Mucosa of descending colon (tissue), 3 donors: ENCODE results near the gene LBX1. TPM values are rescaled to one million over a fixed set of nuclear protein-coding genes. Genes with fewer than 3 reads are reported as not detected.

Source experiments
- ATAC-seq: fragments of 200-7000 bp; cut with Tn5 transposase; one replicate; pipeline ENCODE4 v1.9.1; 2020; ENCODE audit warnings: mild to moderate bottlenecking, moderate library complexity
- DNase-seq, 3 donors: peaks; one replicate each; pipeline ENCODE4 v3.0.0-alpha.2; 2020
- H3K36me3 ChIP-seq: fragments of 200-600 bp; one replicate; pipeline ENCODE4 v1.8.0; 2021; ENCODE audit warnings: low read depth, mild to moderate bottlenecking
- H3K4me1 ChIP-seq: fragments of 200-600 bp; one replicate; pipeline ENCODE4 v1.8.0; 2021; ENCODE audit warnings: low read depth, mild to moderate bottlenecking
- H3K4me3 ChIP-seq: fragments of 200-600 bp; one replicate; pipeline ENCODE4 v1.8.0; 2021; ENCODE audit warnings: mild to moderate bottlenecking
- H3K9me3 ChIP-seq: fragments of 200-600 bp; one replicate; pipeline ENCODE4 v1.8.0; 2021; ENCODE audit warnings: mild to moderate bottlenecking
- intact Hi-C, 2 donors: fragments of 100-400 bp; cut with DNase I in 1 of 2; cut with micrococcal nuclease in 1 of 2; formaldehyde crosslinking; loops; one replicate each; pipeline versions ENCODE4 v1.11.0 to v1.11.1; 2022; cut with DNase I, micrococcal nuclease
- total RNA-seq, 3 donors: library from RNA; stranded (reverse); fragmentation: NEBNext Ultra II Directional in 2 of 3; extraction: Animal tissue kit (Norgen Biotek cat#: 25700) in 2 of 3; gene quantifications; one replicate each; pipeline versions ENCODE4 v1.2.1 to v1.2.4, GENCODE V29; 2021 to 2023
- TF ChIP-seq, protein P1 (sequence below): fragments of 200-600 bp; IDR thresholded peaks from one replicate; pipeline ENCODE4 v1.8.0; 2022; ENCODE audit warnings: antibody characterized with exemption, mild to moderate bottlenecking
- donor health status: DM: no; HTN: no; CAD: no; lungs with moderate emphysema.
- donor health status: DM: no; HTN: no; CAD: no.
- donor health status: DM: no; HTN: yes; CAD: no.

Gene LBX1
- total RNA-seq, 3 donors from 2014 or later: not detected

DNA sequence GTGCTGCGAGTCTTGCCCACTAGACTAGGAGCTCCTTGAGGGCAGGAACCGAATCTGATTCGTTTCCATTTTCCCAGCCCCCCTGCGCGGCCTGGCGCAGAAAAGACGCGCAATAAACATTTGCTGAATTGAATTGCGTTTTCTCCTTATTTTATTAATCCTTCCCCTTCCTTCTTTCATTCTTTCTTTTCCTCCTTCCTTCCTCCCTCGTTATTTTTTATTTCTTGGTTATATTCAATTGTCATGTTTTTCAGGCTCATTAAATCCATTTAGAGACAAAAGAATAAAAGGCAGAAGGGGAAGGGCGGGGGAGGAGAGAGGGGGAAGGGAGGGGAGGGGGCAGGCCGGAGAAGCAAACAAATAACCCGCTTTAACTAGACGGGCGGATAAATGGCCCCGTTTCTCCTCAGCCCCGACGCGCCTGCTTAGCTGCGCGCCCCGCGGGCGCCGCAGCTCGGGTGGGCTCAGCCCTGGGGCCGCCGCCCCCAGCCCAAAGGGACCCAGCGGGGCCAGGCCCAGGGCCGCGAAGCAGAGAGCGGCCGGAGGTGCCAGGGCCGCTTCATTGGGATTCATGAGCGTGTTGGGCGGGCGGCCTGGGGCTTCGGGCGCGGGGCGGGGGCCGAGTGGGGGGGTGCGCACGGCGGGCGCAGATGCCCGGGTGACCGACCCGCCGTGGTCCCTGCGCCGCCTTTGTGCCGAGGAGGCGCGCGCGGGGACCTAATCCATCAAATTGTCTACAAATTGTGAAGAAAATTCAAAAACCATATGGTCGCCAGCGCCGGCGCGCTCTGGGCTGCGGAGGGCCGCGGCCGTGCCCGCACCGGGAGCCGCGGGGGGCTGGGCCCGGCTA is 5.0 kb downstream of the LBX1 start:
- no peaks in the 10 kb centered on the region for H3K9me3 ChIP-seq
- DNase-seq: no peak
- peaks cover 28% of the 10 kb centered on the region for H3K4me1 ChIP-seq
- H3K4me3 ChIP-seq: no peak overlapping the region
- TF ChIP-seq, protein P1, sequence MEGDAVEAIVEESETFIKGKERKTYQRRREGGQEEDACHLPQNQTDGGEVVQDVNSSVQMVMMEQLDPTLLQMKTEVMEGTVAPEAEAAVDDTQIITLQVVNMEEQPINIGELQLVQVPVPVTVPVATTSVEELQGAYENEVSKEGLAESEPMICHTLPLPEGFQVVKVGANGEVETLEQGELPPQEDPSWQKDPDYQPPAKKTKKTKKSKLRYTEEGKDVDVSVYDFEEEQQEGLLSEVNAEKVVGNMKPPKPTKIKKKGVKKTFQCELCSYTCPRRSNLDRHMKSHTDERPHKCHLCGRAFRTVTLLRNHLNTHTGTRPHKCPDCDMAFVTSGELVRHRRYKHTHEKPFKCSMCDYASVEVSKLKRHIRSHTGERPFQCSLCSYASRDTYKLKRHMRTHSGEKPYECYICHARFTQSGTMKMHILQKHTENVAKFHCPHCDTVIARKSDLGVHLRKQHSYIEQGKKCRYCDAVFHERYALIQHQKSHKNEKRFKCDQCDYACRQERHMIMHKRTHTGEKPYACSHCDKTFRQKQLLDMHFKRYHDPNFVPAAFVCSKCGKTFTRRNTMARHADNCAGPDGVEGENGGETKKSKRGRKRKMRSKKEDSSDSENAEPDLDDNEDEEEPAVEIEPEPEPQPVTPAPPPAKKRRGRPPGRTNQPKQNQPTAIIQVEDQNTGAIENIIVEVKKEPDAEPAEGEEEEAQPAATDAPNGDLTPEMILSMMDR: no peak
- no peaks in the 10 kb centered on the region for H3K36me3 ChIP-seq
- no peak for ATAC-seq
- intact Hi-C loops: no loop called here

GRCh38 chr10:101223274-101224059 is 5.8 kb downstream of the LBX1 start:
- TF ChIP-seq, protein P1: no peak
- Histone ChIP-seq H3K9me3 (no peaks in the 10 kb centered on the region), H3K4me1 (peaks cover 24% of the 10 kb centered on the region), H3K4me3 (no peak overlapping the region), H3K36me3 (no peaks in the 10 kb centered on the region)
- ATAC-seq (no peak), DNase-seq (no peak)
- intact Hi-C loops: no loop called here

DNA sequence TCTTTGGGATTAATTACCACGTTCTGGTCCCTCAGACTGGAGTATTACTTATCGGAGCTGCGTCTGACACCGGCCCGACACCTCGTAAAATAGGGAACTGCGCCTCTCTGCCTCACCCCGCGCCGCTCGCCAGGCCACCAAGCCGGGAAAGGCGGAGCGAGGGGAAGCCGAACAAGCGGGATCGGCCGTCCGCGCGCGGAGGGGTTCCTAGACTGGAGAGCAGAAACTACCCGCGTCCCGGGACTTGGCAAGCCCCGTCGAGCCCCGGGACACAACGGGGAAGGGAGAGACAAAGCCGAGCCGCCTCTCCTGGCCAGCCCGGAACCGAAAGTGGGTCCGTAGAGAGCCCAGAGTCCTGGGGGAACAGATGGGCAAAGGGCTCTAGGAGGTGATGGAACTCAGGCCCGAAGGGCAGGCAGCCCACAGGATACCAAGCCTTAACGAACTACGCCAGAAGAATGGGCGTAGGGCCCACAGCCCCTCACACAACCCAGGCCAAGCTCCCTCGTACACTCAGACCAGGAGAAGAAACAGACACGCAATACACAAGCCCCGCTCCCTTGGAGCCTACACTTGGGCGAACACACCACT is 6.5 kb downstream of the LBX1 start:
- Histone ChIP-seq H3K9me3 (no peaks in the 10 kb centered on the region), H3K36me3 (no peaks in the 10 kb centered on the region), H3K4me1 (peaks cover 24% of the 10 kb centered on the region), H3K4me3 (no peak overlapping the region)
- intact Hi-C loops: no loop called here
- TF ChIP-seq, protein P1: no peak
- ATAC-seq (peak; percentile 10), DNase-seq (no peak)

DNA sequence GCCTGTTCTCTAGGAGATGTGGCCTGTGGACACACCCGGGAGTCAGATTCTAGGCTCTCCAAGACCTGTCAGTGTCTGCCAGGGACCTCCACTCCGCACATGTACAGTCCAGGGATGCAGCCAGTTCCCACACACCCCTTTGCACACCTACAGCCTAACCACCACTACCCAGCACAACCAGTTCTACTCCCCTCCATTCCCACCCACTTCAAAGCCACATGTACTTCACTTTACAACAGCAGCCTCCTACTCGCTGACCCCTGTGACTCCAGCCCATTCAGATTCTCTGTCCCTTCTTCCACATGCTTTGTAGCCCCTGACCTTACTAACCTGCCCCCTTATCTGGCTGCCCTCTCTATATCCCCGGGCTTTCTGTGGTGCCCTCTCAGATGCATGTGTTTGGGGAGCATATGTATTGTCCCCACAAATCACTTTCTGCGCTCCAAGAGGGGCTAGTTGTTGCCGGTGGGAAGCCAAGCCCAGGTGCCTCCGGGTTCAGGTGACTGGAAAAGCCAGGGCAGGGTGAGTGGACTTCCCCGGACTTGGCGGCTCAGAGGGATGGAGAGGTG is 7.2 kb downstream of the LBX1 start:
- TF ChIP-seq, protein P1: no peak
- H3K36me3 ChIP-seq: no peaks in the 10 kb centered on the region
- peaks cover 23% of the 10 kb centered on the region for H3K4me1 ChIP-seq
- ATAC-seq (no peak), DNase-seq (no peak)
- intact Hi-C loops: no loop called here
- no peak overlapping the region for H3K4me3 ChIP-seq
- H3K9me3 ChIP-seq: no peaks in the 10 kb centered on the region

GRCh38 chr10:101221549-101221948 is 7.7 kb downstream of the LBX1 start:
- DNase-seq: no peak
- Histone ChIP-seq H3K4me3 (no peak overlapping the region), H3K9me3 (no peaks in the 10 kb centered on the region), H3K4me1 (peaks cover 21% of the 10 kb centered on the region), H3K36me3 (no peaks in the 10 kb centered on the region)
- TF ChIP-seq, protein P1: no peak
- ATAC-seq: no peak
- intact Hi-C loops: no loop called here
